ENCODE measurements around the gene DHX35.

Gene DHX35

GRCh38 chr20:38932457-38933120 lies 29.6 kb upstream of the DHX35 start:
- peaks cover 15% of the 10 kb centered on the region for H3K4me1 Mint-ChIP-seq
- peaks cover 21% of the 10 kb centered on the region for H3K27me3 Mint-ChIP-seq
- H3K27ac Mint-ChIP-seq: no peak overlapping the region
- no peaks in the 10 kb centered on the region for H3K36me3 Mint-ChIP-seq
- ATAC-seq: no peak
- H3K9me3 Mint-ChIP-seq: no peaks in the 10 kb centered on the region
- no peak overlapping the region for H3K4me3 Mint-ChIP-seq

- no peaks in the 10 kb centered on the region for H3K9me3 Mint-ChIP-seq
- ATAC-seq: no peak
- no peak overlapping the region for H3K4me3 Mint-ChIP-seq
- H3K27ac Mint-ChIP-seq: no peak overlapping the region
- no peaks in the 10 kb centered on the region for H3K36me3 Mint-ChIP-seq
- H3K27me3 Mint-ChIP-seq: peaks cover 2% of the 10 kb centered on the region
- H3K4me1 Mint-ChIP-seq: peaks cover under 1% of the 10 kb centered on the region
Observed at GRCh38 chr20:38934530-38934929, 27.6 kb upstream of the DHX35 start.

- no peaks in the 10 kb centered on the region for H3K27me3 Mint-ChIP-seq
Observed at GRCh38 chr20:38935285-38935684, 26.9 kb upstream of the DHX35 start.

GRCh38 chr20:38935967-38936407 lies 26.2 kb upstream of the DHX35 start:
- Mint-ChIP-seq H3K36me3 (no peaks in the 10 kb centered on the region), H3K27ac (no peak overlapping the region), H3K4me1 (no peaks in the 10 kb centered on the region), H3K4me3 (no peak overlapping the region), H3K27me3 (no peaks in the 10 kb centered on the region), H3K9me3 (no peaks in the 10 kb centered on the region)
- no peak for ATAC-seq

More at GRCh38 chr20:38935285-38935684, 26.9 kb upstream of the DHX35 start:
- H3K27ac Mint-ChIP-seq: no peak overlapping the region
- H3K4me3 Mint-ChIP-seq: no peak overlapping the region
- no peaks in the 10 kb centered on the region for H3K9me3 Mint-ChIP-seq
- ATAC-seq: no peak
- H3K36me3 Mint-ChIP-seq: no peaks in the 10 kb centered on the region
- no peaks in the 10 kb centered on the region for H3K4me1 Mint-ChIP-seq

DNA sequence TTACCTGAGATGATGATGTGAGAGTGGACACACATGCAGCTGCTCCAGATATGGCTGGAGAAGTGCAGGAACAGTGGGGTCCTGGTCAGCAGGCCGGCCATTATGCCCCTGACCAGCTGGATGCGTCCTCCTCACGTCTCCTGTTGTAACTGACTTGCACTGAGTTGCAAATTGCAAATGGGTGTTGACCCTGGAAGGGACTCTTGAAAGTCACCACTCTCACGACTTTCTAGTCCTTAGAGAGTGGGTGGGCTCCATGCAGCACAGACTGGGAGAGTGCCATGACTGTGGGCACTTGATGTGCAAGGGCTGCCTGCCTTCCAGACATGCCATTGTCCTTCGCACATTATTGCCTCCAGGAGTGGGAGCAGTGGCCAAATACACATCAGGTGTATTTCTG lies 25.1 kb upstream of the DHX35 start:
- Mint-ChIP-seq H3K27me3 (no peaks in the 10 kb centered on the region), H3K4me3 (no peak overlapping the region), H3K4me1 (no peaks in the 10 kb centered on the region), H3K9me3 (no peaks in the 10 kb centered on the region), H3K27ac (no peak overlapping the region), H3K36me3 (no peaks in the 10 kb centered on the region)
- ATAC-seq: no peak

GRCh38 chr20:38937978-38938473 lies 24.1 kb upstream of the DHX35 start:
- no peak overlapping the region for H3K4me3 Mint-ChIP-seq
- ATAC-seq: no peak
- H3K36me3 Mint-ChIP-seq: no peaks in the 10 kb centered on the region
- H3K27me3 Mint-ChIP-seq: no peaks in the 10 kb centered on the region
- H3K9me3 Mint-ChIP-seq: no peaks in the 10 kb centered on the region
- no peak overlapping the region for H3K27ac Mint-ChIP-seq
- no peaks in the 10 kb centered on the region for H3K4me1 Mint-ChIP-seq

GRCh38 chr20:38939686-38940085 lies 22.5 kb upstream of the DHX35 start:
- Mint-ChIP-seq H3K4me1 (no peaks in the 10 kb centered on the region), H3K36me3 (no peaks in the 10 kb centered on the region), H3K4me3 (no peak overlapping the region), H3K9me3 (no peaks in the 10 kb centered on the region), H3K27ac (no peak overlapping the region), H3K27me3 (no peaks in the 10 kb centered on the region)
- no peak for ATAC-seq

DNA sequence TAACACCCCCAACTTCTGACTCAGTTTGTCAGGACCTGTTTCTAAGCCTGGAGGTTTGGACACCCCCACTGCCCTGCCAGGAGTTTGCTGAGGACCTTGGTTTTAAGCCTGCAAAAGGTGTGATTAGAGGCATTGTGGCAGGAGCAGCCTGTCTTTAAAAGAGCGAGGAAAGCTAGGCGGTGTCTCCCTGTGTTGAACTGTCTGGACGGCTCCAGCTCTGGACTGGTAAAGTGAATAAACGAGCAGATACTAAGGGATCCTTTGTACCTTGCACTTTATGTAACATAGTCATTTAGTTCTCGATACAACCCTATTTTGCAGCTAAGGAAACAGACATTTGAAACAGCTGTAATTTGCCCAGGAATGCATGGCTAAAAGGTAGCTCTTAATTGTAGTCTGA lies 21.5 kb upstream of the DHX35 start:
- no peak for ATAC-seq
- no peaks in the 10 kb centered on the region for H3K27me3 Mint-ChIP-seq
- H3K4me1 Mint-ChIP-seq: no peaks in the 10 kb centered on the region
- no peaks in the 10 kb centered on the region for H3K9me3 Mint-ChIP-seq
- H3K36me3 Mint-ChIP-seq: no peaks in the 10 kb centered on the region
- H3K27ac Mint-ChIP-seq: no peak overlapping the region
- no peak overlapping the region for H3K4me3 Mint-ChIP-seq

GRCh38 chr20:38941726-38942389 lies 20.3 kb upstream of the DHX35 start:
- no peak overlapping the region for H3K4me3 Mint-ChIP-seq
- H3K36me3 Mint-ChIP-seq: no peaks in the 10 kb centered on the region
- ATAC-seq: no peak
- no peaks in the 10 kb centered on the region for H3K4me1 Mint-ChIP-seq
- no peak overlapping the region for H3K27ac Mint-ChIP-seq
- no peaks in the 10 kb centered on the region for H3K9me3 Mint-ChIP-seq
- no peaks in the 10 kb centered on the region for H3K27me3 Mint-ChIP-seq

- H3K4me1 Mint-ChIP-seq: no peaks in the 10 kb centered on the region
- no peak overlapping the region for H3K27ac Mint-ChIP-seq
- H3K4me3 Mint-ChIP-seq: no peak overlapping the region
- no peak for ATAC-seq
- no peaks in the 10 kb centered on the region for H3K36me3 Mint-ChIP-seq
- H3K27me3 Mint-ChIP-seq: no peaks in the 10 kb centered on the region
- no peaks in the 10 kb centered on the region for H3K9me3 Mint-ChIP-seq
Observed at GRCh38 chr20:38945012-38945411, 17.1 kb upstream of the DHX35 start.

DNA sequence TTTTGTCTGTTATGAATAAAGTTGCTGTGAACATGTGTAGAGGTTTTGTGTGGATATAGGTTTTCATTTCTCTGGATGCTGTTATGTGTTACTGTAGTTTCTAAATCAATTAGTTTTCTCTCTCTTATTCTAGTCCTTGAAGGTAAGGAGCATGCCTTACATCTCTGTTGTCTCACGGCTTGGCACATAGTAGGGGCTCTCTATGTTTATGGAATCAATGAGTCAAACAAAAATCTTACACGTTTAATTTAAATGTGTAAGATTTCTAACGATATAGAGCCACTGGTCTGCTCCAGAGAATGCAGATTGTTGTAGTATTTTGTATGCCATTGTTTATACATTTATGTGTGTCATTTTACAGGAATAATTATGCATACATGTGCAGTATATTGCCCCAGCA lies 15.3 kb upstream of the DHX35 start:
- no peak for ATAC-seq
- Mint-ChIP-seq H3K36me3 (peaks cover 4% of the 10 kb centered on the region), H3K27me3 (no peaks in the 10 kb centered on the region)

DNA sequence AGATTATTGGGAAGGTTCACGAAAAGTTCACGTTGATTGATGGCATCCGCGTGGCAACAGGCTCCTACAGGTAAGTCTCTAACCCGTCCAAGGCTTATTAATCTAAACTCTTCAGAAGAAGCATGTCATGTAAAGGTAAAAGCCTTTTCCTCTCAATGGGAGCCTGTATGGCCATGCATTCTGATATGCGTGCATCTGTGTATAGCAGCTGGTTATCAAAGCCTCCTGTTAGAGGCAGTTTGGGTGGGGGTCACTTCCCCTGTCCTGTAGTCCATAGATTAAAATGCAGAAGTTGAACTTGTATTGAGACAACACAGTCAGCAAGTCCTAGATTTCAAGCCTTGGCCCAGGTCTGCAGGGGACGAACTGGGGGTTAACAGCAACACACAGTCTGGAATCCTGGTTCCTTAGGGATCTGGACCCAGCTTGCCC lies 14.2 kb upstream of the DHX35 start:
- H3K36me3 Mint-ChIP-seq: peaks cover 10% of the 10 kb centered on the region
- H3K27ac Mint-ChIP-seq: no peak overlapping the region
- H3K4me3 Mint-ChIP-seq: no peak overlapping the region
- no peaks in the 10 kb centered on the region for H3K9me3 Mint-ChIP-seq
- H3K4me1 Mint-ChIP-seq: no peaks in the 10 kb centered on the region
- ATAC-seq: no peak
- no peaks in the 10 kb centered on the region for H3K27me3 Mint-ChIP-seq

More for the DNA sequence above, 15.3 kb upstream of the DHX35 start:
- H3K27ac Mint-ChIP-seq: no peak overlapping the region
- H3K4me3 Mint-ChIP-seq: no peak overlapping the region
- no peaks in the 10 kb centered on the region for H3K9me3 Mint-ChIP-seq
- H3K4me1 Mint-ChIP-seq: no peaks in the 10 kb centered on the region

- Mint-ChIP-seq H3K4me3 (no peak overlapping the region), H3K27ac (no peak overlapping the region), H3K9me3 (no peaks in the 10 kb centered on the region), H3K36me3 (peaks cover 10% of the 10 kb centered on the region), H3K4me1 (no peaks in the 10 kb centered on the region), H3K27me3 (no peaks in the 10 kb centered on the region)
- ATAC-seq: no peak
Observed at GRCh38 chr20:38950254-38950653, 11.9 kb upstream of the DHX35 start.

DNA sequence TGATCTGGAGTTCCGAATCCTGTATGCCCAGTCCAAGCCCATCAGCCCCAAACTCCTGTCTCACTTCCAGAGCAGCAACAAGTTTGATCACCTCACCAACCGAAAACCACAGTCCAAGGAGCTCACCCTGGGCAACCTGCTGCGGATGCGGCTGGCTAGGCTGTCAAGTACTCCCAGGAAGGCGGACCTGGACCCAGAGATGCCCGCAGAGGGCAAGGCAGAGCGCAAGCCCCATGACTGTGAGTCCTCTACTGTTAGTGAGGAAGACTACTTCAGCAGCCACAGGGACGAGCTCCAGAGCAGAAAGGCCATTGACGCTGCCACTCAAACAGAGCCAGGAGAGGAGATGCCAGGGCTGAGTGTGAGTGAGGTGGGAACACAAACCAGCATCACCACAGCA lies 10.5 kb upstream of the DHX35 start:
- no peak for ATAC-seq
- H3K27me3 Mint-ChIP-seq: no peaks in the 10 kb centered on the region
- H3K4me1 Mint-ChIP-seq: no peaks in the 10 kb centered on the region
- H3K36me3 Mint-ChIP-seq: peaks cover 10% of the 10 kb centered on the region
- H3K4me3 Mint-ChIP-seq: no peak overlapping the region
- H3K27ac Mint-ChIP-seq: no peak overlapping the region
- no peaks in the 10 kb centered on the region for H3K9me3 Mint-ChIP-seq

DNA sequence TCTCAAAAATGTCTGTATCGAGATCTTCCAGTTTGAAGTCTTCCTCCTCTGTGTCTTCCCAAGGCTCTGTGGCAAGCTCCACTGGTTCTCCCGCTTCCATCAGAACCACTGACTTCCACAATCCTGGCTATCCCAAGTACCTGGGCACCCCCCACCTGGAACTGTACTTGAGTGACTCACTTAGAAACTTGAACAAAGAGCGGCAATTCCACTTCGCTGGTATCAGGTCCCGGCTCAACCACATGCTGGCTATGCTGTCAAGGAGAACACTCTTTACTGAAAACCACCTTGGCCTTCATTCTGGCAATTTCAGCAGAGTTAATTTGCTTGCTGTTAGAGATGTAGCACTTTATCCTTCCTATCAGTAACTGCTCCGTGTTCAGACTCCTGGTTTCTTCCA lies 10.0 kb upstream of the DHX35 start:
- Mint-ChIP-seq H3K36me3 (peaks cover 10% of the 10 kb centered on the region), H3K4me1 (no peaks in the 10 kb centered on the region)

More for the DNA sequence above, 10.0 kb upstream of the DHX35 start:
- H3K4me3 Mint-ChIP-seq: no peak overlapping the region
- H3K9me3 Mint-ChIP-seq: no peaks in the 10 kb centered on the region
- H3K27me3 Mint-ChIP-seq: no peaks in the 10 kb centered on the region
- no peak for ATAC-seq
- H3K27ac Mint-ChIP-seq: no peak overlapping the region
